Dermis blood vessel endothelial cell (primary cell): ENCODE measurements around the gene TMC6. TPM values are rescaled to one million over a fixed set of nuclear protein-coding genes. Genes with fewer than 3 reads are reported as not detected.

Experiments used
- DNase-seq: peaks from one replicate; pipeline ENCODE4 v3.0.0; 2010
- total RNA-seq: library from RNA; depleted of rRNA; stranded (reverse); fragments of >200 nt; gene quantifications from 2 replicates; pipeline ENCODE4 v1.2.3, GENCODE V29; 2014

Gene TMC6
- total RNA-seq, 1 donor from 2014 or later = 69.6 TPM

- DNase-seq = no peak
These were observed 63.8 kb downstream of the TMC6 start for GRCh38 chr17:78064708-78065107.

GRCh38 chr17:78063489-78063888 lies 65.1 kb downstream of the TMC6 start:
- DNase-seq = no peak

GRCh38 chr17:78062596-78062995 lies 66.0 kb downstream of the TMC6 start:
- no peak for DNase-seq

Other genes starting within 250 kb of the TMC6 start
- 8.2 and 13.1 TPM in 2 replicates for gene TNRC6C, start 170.1 kb downstream of the TMC6 start, total RNA-seq
- 0.14 and 0.34 TPM in 2 replicates for gene TMC8, start 2.0 kb upstream of the TMC6 start, total RNA-seq
- not detected in 2 replicates for gene C17orf99, start 17.6 kb upstream of the TMC6 start, total RNA-seq
- gene SYNGR2, start 39.8 kb upstream of the TMC6 start, total RNA-seq = 48.0 and 54.0 TPM in 2 replicates
- gene TK1, start 58.3 kb upstream of the TMC6 start, total RNA-seq = 98.7 and 170 TPM in 2 replicates
- 54.9 and 95.6 TPM in 2 replicates for gene AFMID, start 58.6 kb upstream of the TMC6 start, total RNA-seq
- gene BIRC5, start 85.5 kb upstream of the TMC6 start, total RNA-seq = 23.5 and 91.0 TPM in 2 replicates
- gene TMEM235, start 102.9 kb upstream of the TMC6 start, total RNA-seq = 0.51 and 0.84 TPM in 2 replicates
- 46.4 and 130 TPM in 2 replicates for gene SOCS3, start 231.3 kb upstream of the TMC6 start, total RNA-seq
- gene PGS1, start 249.9 kb upstream of the TMC6 start, total RNA-seq = 38.1 and 66.9 TPM in 2 replicates